A549 (cell line): ENCODE measurements around the gene PCCB. TPM values are rescaled to one million over a fixed set of nuclear protein-coding genes. Genes with fewer than 3 reads are reported as not detected.

ENCODE experiments used
- ATAC-seq, 2 experiments: fragments of 200-7000 bp in 1 of 2; fragments of >200 bp in 1 of 2; cut with Nextera tagmentation in 1 of 2; cut with Tn5 transposase in 1 of 2; 3 replicates each; pipeline versions ENCODE4 v1.8.0 to v1.9.1; 2018 to 2020; ENCODE audit warnings: mild to moderate bottlenecking in 1 of 2, moderate library complexity in 1 of 2
- CTCF ChIA-PET: fragments of 300-600 bp; sonication (Branson Sonifier 250); formaldehyde crosslinking; extraction: SDS; loops from one replicate; lab custom pipeline; 2021; ENCODE audit warnings: antibody characterized with exemption, inconsistent platforms; lab: Yijun Ruan, JAX
- POLR2A ChIA-PET: fragments of 350-600 bp; formaldehyde crosslinking; extraction: SDS; loops from one replicate; lab custom pipeline; 2021; ENCODE audit warnings: antibody characterized with exemption, inconsistent platforms; lab: Yijun Ruan, JAX
- DNase-seq, 2 experiments: peaks; one replicate each; pipeline versions ENCODE4 v3.0.0 to v3.0.0-alpha.2; 2011 to 2016; ENCODE audit warnings: low read depth in 1 of 2, low spot score in 1 of 2
- FAIRE-seq: peaks from 2 replicates; lab custom pipeline; 2011; peaks lifted over from hg19 to GRCh38; lab: Jason Lieb, UNC
- H3K27ac ChIP-seq, 2 experiments: fragments of >200 bp; sonication (Bioruptor Twin); formaldehyde crosslinking; 3 replicates each; pipeline ENCODE4 v1.5.1; 2016 to 2017
- H3K4me1 ChIP-seq: fragments of >200 bp; sonication (Bioruptor Twin); formaldehyde crosslinking; 3 replicates; pipeline ENCODE4 v1.6.1; 2016
- H3K4me2 ChIP-seq: fragments of >200 bp; sonication (Bioruptor Twin); formaldehyde crosslinking; 3 replicates; pipeline ENCODE4 v1.6.1; 2016
- H3K4me3 ChIP-seq: fragments of >200 bp; sonication (Bioruptor Twin); formaldehyde crosslinking; 3 replicates; pipeline ENCODE4 v1.5.1; 2016
- H3K9me3 ChIP-seq: fragments of >200 bp; sonication (Bioruptor Twin); formaldehyde crosslinking; 3 replicates; pipeline ENCODE4 v1.6.1; 2016
- ATOH8 ChIP-seq: fragments of 250-450 bp; sonication (Bioruptor Pico); IDR thresholded peaks from 2 replicates; pipeline ENCODE4 v1.5.0; 2020; ENCODE audit warnings: low read depth, mild to moderate bottlenecking, moderate library complexity
- CBX2 ChIP-seq: fragments of 200-600 bp; sonication (generic); IDR thresholded peaks from 2 replicates; pipeline ENCODE4 v1.6.1; 2016; ENCODE audit warnings: low read depth, mild to moderate bottlenecking, borderline replicate concordance
- CHD4 ChIP-seq: fragments of 200-600 bp; sonication (generic); IDR thresholded peaks from 2 replicates; pipeline ENCODE4 v1.6.1; 2016; ENCODE audit warnings: antibody characterized with exemption, mild to moderate bottlenecking, borderline replicate concordance
- EHMT2 ChIP-seq: fragments of 200-600 bp; sonication (generic); IDR thresholded peaks from 2 replicates; pipeline ENCODE4 v1.6.1; 2016; ENCODE audit warnings: antibody characterized with exemption, low read depth, mild to moderate bottlenecking, moderate library complexity
- FOSL2 ChIP-seq, 2 experiments: fragments of 450-650 bp in 1 of 2; fragments of >200 bp in 1 of 2; sonication (Bioruptor Twin) in 1 of 2; formaldehyde crosslinking; IDR thresholded peaks; 2 replicates each; pipeline versions ENCODE4 v1.5.0 to v1.6.1; 2016 to 2020; ENCODE audit warnings: mild to moderate bottlenecking in 1 of 2, moderate library complexity in 1 of 2
- GATA3 ChIP-seq: IDR thresholded peaks from 2 replicates; pipeline ENCODE4 v1.6.1; 2012; ENCODE audit warnings: borderline replicate concordance
- HES2 ChIP-seq: fragments of >200 bp; sonication (Bioruptor Twin); formaldehyde crosslinking; IDR thresholded peaks from 2 replicates; pipeline ENCODE4 v1.6.1; 2016
- HMGXB4 ChIP-seq: fragments of 250-450 bp; sonication (Bioruptor Pico); IDR thresholded peaks from 2 replicates; pipeline ENCODE4 v1.5.0; 2021; ENCODE audit warnings: mild to moderate bottlenecking, moderate library complexity, borderline replicate concordance
- KDM5A ChIP-seq: fragments of 200-600 bp; sonication (generic); IDR thresholded peaks from 2 replicates; pipeline ENCODE4 v1.6.1; 2016; ENCODE audit warnings: antibody characterized with exemption, mild to moderate bottlenecking
- MAX ChIP-seq: IDR thresholded peaks from 2 replicates; pipeline ENCODE4 v1.6.1; 2012
- MYC ChIP-seq: IDR thresholded peaks from 2 replicates; pipeline ENCODE4 v1.6.1; 2012; ENCODE audit warnings: mild to moderate bottlenecking, inconsistent platforms, low read length, improper control_type of control experiment, borderline replicate concordance
- PBX3 ChIP-seq: IDR thresholded peaks from 2 replicates; pipeline ENCODE4 v1.6.1; 2012
- PHF8 ChIP-seq: fragments of 200-600 bp; sonication (generic); IDR thresholded peaks from 2 replicates; pipeline ENCODE4 v1.6.1; 2016; ENCODE audit warnings: low read depth, mild to moderate bottlenecking, antibody characterized with exemption, moderate library complexity, borderline replicate concordance
- RCOR1 ChIP-seq: fragments of 150-350 bp; IDR thresholded peaks from 2 replicates; pipeline ENCODE4 v1.6.1; 2014; ENCODE audit warnings: antibody characterized with exemption, low read length, low read depth
- SMC3 ChIP-seq: fragments of >200 bp; sonication (Bioruptor Twin); formaldehyde crosslinking; IDR thresholded peaks from 3 replicates; pipeline ENCODE4 v1.6.1; 2018; ENCODE audit warnings: inconsistent platforms
- SREBF2 ChIP-seq: fragments of 450-650 bp; IDR thresholded peaks from 2 replicates; pipeline ENCODE4 v1.6.1; 2014; ENCODE audit warnings: mild to moderate bottlenecking, moderate library complexity
- TP53 ChIP-seq: fragments of 250-450 bp; sonication (Bioruptor Pico); IDR thresholded peaks from 2 replicates; pipeline ENCODE4 v1.5.0; 2021; ENCODE audit warnings: mild to moderate bottlenecking, moderate library complexity
- USF2 ChIP-seq: fragments of 450-650 bp; IDR thresholded peaks from 2 replicates; pipeline ENCODE4 v1.6.1; 2014; ENCODE audit warnings: antibody characterized with exemption
- ZC3H11A ChIP-seq: fragments of 450-650 bp; IDR thresholded peaks from 2 replicates; pipeline ENCODE4 v1.6.1; 2014; ENCODE audit warnings: antibody characterized with exemption, mild to moderate bottlenecking
- ZNF302 ChIP-seq: fragments of 250-450 bp; sonication (Bioruptor Pico); IDR thresholded peaks from 2 replicates; pipeline ENCODE4 v1.9.0; 2021; ENCODE audit warnings: inconsistent platforms, mild to moderate bottlenecking, moderate library complexity
- WGBS: methylation state at CpG from one replicate; pipeline ENCODE4 v1.1.6; 2017; ENCODE audit errors: missing lambda C conversion rate; 5-methylcytosine and 5-hydroxymethylcytosine counted together
- polyA plus RNA-seq, 4 experiments: library from polyadenylated mRNA; depleted of rRNA in 3 of 4; stranded (reverse); fragments of >200 nt; fragmentation: RNase III in 1 of 4; extraction: RNeasy Plus Mini Kit Qiagen cat#74134 plus additional on column Dnase treatment in 1 of 4; gene quantifications; 2 replicates in 3 of 4; 3 replicates in 1 of 4; pipeline ENCODE4 v1.2.3, GENCODE V29; 2011 to 2017

The PCCB gene
- polyA plus RNA-seq, 2 of the 4 experiments (the other 2 are of a cell fraction), result 31.7 to 65.5 TPM

- Histone ChIP-seq H3K4me1 (no peaks in the 10 kb centered on the region), H3K4me3 (no peak overlapping the region), H3K4me2 (no peak overlapping the region), H3K27ac (no peak overlapping the region), H3K9me3 (no peaks in the 10 kb centered on the region)
- ChIA-PET CTCF (no interaction called here), POLR2A (no interaction called here)
- no peak for ATAC-seq
- DNase-seq, result no peak
- no peak for TF ChIP-seq USF2
- TF ChIP-seq EHMT2, result no peak
- no peak for TF ChIP-seq RCOR1
- no peak for TF ChIP-seq FOSL2 (IDR thresholded peaks at IDR 0.05)
- TF ChIP-seq FOSL2 (CRISPR knock-in tag; IDR thresholded peaks at IDR 0.05), result no peak
- TF ChIP-seq PBX3, result no peak
- no peak for TF ChIP-seq ZC3H11A
- no peak for TF ChIP-seq ZNF302
- no peak for TF ChIP-seq TP53 (CRISPR knock-in tag)
- no peak for TF ChIP-seq HMGXB4 (CRISPR knock-in tag)
- no peak for TF ChIP-seq ATOH8 (CRISPR knock-in tag)
- no peak for FAIRE-seq
- 46% methylated on average over 2 of the region's 2 CpGs for WGBS
Observed at GRCh38 chr3:136236109-136236508, 14.0 kb upstream of the PCCB start.

- no peak for ATAC-seq
- no peak for DNase-seq
- WGBS, result 38% methylated on average over 1 of the region's 1 CpG
- Histone ChIP-seq H3K9me3 (no peaks in the 10 kb centered on the region), H3K27ac (no peak overlapping the region), H3K4me3 (no peak overlapping the region), H3K4me2 (no peak overlapping the region), H3K4me1 (no peaks in the 10 kb centered on the region)
- POLR2A ChIA-PET, result no interaction called here
- no peak for TF ChIP-seq TP53 (CRISPR knock-in tag)
- TF ChIP-seq CBX2, result no peak
- TF ChIP-seq PHF8, result no peak
- no peak for TF ChIP-seq GATA3
- TF ChIP-seq CHD4, result no peak
- TF ChIP-seq ATOH8 (CRISPR knock-in tag), result no peak
- no peak for TF ChIP-seq HES2
- TF ChIP-seq MAX, result no peak
- TF ChIP-seq MYC, result no peak
- no peak for TF ChIP-seq SMC3
- TF ChIP-seq KDM5A, result no peak
- TF ChIP-seq SREBF2, result no peak
- FAIRE-seq, result no peak
- CTCF ChIA-PET, result interaction anchor here (0.6 kb wide), 1 partner anchor 600 kb away, joined by 4 read pairs; no protein-coding TSS in a partner anchor
Observed at GRCh38 chr3:136237103-136237502, 13.0 kb upstream of the PCCB start.
